Middle frontal gyrus (tissue), 1 donor: ENCODE measurements around the gene EMID1.

ENCODE experiments used
- DNase-seq: peaks from one replicate; pipeline ENCODE4 v3.0.0-alpha.2; 2015; ENCODE audit warnings: low spot score; ENCODE audit errors: extremely low spot score

EMID1 gene

GRCh38 chr22:29194184-29194583 is 11.5 kb upstream of the EMID1 start:
- DNase-seq: no peak

DNA sequence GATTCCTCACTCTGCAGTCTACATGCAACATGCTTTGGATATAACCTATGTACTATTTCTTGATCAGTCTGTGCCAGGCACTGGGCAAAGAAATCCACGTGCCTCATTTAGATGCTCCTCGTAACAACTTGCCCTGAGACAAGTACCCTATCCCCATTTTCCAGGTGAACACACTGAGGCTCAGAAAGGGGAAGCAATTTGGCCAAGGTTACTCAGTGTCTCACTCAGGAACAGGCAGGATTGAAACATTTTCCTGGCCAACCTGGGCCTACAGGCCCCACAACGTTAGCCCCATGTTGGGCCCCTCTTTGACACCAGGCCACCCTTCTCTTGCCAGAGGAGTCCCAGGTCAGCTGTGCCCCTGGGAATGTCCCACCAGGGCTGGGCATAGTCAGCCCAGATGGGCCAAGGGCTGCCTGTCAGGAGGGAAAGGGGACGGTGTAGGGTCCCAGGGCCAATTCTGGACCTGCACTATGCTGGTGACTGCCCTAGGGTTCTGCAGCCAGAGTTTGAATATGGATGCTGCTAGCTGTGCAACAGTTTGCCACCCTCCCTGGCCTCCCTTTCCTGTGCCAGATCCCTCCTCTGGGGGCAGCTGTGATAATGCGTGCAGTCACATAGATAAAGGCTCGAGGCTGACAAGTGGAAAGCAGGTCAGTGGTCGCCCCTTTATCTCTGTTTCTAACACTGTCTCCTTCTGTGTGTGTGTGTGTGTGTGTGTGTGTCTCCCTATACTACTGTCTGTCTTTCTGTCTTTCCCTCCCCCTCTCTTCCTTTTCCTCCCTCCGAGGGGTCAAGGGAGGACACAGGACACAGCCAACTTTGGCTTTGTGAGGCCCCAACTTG is 10.4 kb upstream of the EMID1 start:
- no peak for DNase-seq

GRCh38 chr22:29195964-29196666 is 9.6 kb upstream of the EMID1 start:
- no peak for DNase-seq

GRCh38 chr22:29197096-29197495 is 8.6 kb upstream of the EMID1 start:
- DNase-seq: no peak

DNA sequence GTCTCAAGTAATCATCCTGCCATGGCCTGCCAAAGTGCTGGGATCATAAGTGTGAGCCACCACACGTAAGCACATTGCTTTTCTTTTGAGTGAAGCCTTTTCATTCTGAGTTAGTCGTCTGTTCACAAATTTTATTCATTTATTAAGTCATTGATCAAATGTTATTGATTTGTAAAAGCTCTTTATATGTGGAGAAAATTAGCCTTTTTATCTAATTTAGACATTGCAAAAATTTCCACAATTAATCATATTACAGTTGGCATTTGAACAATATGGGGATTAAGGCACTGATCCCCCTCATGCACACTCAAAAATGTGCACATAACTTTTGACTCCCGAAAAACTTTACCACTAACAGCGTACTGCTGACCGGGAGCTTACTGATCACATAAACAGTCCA is 7.5 kb upstream of the EMID1 start:
- DNase-seq: no peak

DNA sequence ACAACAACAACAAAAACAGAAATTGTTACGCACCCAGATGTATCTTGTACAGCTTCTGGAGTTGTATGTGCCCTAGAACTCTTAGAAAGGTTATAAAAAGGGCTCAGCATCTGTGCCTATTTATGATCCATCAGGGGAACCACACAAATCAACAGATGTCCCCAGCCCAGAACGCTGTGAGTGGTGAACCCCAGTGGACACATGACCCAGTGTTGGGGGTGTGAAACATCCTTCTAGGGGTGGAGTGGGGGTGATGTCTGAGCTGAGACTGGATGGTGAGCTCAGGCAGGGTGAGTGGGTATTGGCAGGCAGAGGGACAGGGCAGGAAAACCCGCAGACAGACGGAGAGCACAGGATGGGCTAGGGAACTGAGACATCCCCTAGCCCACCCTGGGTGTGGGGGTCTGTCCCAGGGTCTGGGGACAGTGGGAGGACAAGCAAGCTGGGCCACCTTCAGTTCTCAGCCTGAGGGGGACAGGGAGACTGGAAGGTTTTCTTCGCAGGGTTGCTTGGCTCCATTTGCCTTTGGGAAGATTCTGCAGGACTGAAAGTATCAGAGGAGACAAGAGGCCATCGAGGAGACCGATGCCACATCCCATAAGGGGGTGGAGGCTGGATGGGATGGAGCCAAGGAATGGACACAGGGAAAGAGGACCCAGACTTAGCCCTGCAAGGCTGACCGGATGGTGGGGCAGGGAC is 5.8 kb upstream of the EMID1 start:
- DNase-seq: no peak

DNA sequence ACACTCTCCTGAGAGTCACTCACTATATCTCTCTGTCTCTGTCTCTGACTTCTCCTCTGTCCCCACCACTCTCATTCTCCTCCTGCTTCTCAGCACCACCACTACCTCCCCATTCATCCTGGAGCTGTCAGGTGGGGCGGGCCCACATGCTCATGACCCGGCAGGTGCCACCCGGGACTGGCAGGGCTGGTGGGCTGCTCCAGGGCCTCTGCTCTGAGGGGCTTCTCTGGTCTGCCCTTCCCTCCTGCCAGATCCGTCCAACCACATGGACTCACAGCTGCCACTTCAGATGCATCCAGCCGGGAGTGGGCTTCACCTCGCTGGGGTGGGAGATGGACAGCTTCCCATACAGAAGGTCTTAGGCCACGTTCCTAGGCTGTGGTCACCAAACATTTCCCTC is 4.8 kb upstream of the EMID1 start:
- no peak for DNase-seq

- no peak for DNase-seq
Observed at GRCh38 chr22:29201782-29202181, 3.9 kb upstream of the EMID1 start.

DNA sequence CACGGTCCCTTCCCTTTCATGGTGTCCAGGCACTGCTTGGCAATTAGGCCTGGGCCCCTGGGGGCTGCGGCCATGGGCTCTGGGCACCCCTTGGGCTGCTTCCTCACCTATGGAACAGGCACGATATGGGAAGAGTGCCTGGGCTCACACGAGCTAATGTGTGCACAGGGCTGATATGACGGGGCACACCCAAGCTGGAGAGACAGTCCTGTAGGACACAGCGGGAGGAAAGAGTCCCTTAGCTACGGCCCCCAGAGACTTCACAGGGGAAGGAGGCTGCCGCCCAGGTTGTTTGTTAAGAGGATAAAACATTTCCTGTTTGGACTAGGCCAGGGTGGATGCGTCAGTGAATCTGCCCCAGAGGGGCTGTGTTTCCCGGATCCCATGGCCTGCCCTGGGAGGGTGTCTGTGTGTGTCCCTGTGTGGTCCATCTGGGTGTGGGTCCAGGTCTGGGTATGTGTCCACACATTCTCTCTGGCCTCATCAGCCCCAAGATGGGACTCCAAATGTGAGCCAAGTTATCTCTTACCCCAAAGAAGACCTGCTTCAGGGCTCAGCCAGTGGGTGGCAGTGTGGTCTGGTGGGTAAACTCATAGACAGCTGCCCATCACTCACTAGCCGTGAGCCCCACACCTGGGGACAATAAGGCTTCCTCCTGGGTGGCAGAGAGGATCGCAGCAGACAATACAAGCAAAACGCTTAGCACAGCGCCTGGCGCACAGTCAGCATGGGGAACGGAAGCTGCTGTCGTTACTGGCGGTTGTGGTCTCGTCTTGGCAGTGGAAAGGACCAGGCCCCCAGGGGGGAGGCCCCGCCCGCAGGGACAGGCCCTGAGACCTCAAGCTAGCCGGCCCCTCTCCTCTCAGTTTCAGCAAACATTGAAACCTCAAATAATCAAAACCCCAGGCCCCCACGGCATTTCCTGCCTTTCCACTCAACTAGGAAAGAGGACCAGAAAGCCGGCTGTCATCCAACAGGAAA is 3.2 kb upstream of the EMID1 start:
- no peak for DNase-seq

DNA sequence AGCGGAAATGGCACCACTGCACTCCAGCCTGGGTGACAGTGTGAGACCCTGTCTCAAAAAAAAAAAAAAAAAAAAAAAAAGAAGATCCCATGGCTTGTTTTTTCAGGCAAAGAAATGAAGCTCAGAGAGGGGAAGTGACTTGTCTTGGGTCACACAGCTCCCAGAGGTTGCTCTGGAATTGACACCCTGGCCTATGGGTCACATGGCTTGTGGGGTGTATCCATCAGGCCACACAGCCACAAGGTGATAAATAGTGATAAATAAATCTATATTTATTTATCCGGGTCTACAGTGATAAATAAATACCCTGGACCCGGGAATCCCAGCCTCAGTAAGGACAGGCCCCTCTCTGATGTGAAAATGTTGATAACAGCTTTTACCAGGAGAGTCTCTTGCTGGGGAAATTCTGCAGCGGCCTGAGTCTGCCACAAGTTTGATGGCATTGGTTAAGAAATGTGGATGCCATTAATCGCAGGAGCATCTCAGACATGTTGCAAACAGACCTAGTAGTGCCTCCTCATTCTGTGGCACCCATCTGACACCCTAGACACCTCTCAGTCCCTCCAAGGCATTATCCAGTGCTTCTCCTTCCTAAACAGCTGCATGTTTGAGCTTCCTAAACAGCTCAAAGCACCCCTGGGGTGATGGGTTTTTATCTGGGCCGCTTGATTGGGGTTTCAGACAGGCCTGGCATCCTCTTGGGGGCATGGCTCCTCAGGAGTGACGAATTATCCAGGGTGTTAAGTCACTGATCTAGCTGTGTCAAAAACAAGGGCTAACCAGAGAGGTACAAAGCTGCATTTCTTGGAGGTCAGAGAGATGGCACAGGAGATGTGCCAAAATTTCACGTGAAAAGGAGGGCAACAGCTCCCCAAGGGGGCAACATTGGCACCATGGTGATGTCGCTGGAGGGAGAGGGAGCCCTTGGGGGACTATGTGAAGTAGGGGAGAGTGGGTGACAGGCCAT is 1.9 kb upstream of the EMID1 start:
- no peak for DNase-seq

DNA sequence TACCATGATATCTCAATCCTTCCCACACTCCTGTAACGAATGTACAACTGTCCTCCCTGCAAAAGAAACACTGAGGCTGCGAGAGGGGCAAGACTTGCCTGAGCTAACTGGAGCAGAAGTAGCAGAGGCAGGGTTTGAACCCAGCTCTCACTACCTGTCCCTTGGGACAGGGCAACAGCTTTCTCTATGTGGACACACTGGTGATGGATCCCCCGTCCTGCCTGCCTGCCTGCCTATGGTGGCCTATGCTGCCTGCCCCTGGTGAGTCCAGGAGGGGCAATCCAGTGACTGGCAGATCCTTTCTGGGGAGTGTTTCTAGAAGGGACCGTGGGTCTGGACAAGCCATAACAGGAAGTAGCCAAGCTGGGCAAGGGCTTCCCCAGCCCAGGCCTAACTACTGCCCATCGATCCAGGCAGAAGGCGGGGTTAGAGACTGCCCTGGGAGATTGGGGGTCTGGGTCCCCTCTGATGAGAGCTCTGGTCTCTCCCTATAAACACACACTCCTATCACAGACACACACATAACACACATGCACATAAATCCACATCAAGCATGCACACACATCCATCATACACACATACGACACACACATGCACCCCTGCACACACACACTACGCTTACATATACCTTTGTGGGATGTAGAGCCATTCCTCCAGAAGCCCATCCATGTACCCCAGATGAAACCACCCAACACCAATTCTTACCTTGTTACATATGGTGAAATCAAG is 1.1 kb upstream of the EMID1 start:
- DNase-seq: no peak

GRCh38 chr22:29205252-29205593 is 473 bp upstream of the EMID1 start:
- DNase-seq: no peak

- DNase-seq: no peak
Observed at GRCh38 chr22:29206372-29207242, 911 bp downstream of the EMID1 start.

DNA sequence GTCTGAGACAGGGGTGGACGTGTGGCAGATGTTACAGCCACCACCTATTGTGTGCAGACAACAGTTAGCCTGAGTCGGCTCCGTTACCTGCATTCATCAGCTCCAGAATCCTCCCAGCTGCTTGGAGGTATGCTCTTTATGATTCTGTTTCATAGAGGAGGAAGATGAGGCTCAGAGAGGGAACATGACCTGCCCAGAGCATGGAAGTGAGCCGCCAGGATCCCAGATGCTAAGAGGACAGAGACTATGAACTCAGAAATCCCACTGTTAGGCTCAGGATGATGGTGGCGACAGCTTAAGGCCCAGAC is 1.5 kb downstream of the EMID1 start:
- DNase-seq: no peak

DNA sequence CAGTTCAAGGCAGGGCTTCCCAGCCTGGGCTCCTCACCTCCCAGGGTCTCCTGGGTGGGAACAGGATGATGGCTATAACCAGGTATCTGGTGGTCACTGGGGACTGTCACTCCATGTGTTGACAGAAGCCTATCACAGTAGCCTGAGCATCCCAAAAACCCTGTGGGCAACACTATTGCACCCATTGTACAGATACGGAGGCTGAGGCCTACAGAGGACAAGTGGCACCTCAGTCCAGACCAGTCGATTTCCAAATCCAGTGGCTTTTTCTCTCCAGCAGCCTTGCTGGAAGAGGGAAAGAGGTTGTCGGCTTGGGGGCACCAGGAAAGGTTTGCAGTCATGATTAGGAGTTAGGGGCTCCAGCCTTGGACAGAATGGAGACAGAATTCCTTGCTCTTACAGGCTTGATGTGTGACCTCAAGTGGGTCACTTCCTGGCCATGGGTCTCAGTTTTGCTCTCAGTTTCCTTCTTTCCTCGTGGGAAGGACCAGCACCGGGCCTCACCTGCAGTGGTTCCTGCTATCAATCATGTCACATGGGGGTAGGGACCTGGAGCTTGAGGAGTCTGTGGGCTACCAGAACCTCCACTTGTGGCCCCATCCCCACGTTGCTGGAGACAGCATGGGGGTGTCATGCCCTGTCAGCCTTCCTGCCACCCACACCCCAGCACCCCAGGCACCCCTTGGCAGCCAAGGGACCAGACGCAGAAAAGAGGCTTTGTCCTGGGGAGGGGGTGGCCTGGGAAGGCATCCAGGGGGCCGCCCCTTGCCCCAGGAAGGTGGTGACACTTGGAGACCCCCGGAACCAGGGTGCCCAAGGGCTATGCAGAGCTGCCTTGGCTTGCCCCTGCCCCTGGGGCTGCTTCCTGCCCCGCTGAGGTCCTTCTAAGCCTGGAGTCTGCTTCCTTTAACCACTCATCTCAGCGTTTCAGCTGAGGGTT is 2.1 kb downstream of the EMID1 start:
- no peak for DNase-seq

DNA sequence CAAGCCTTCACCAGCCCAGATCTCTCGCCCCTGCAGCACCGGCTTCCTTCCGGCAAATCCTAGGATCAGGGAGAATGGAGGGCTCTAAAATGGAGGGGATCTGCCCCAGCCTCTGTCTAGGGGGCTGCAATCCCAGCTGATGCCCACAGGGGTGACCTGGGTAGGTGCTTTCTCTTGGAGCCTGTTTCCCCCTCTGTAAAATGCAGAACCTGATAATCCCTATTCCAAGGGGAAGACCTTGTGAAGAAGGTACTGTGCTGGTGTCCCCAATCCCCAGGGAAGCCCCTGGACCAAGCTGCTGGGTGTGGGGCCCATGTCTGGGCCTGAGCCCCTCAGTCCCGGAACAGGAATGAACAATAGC is 2.8 kb downstream of the EMID1 start:
- no peak for DNase-seq

- DNase-seq: no peak
Observed at GRCh38 chr22:29208879-29209623, 3.4 kb downstream of the EMID1 start.
